Liver (tissue), 9 donors: Measurements from ENCODE around the gene CACNA1C. TPM values are rescaled to one million over a fixed set of nuclear protein-coding genes. Genes with fewer than 3 reads are reported as not detected.

Experiments used
- DNase-seq: peaks from one replicate; pipeline ENCODE4 v3.0.0-alpha.2; 2017; ENCODE audit warnings: low spot score
- H3K27ac ChIP-seq, 2 donors: one replicate each; pipeline ENCODE4 v1.7.0; 2013; ENCODE audit warnings: inconsistent platforms in 2 of 2, low read length in 2 of 2, control low read depth in 1 of 2, low read depth in 1 of 2, mild to moderate bottlenecking in 1 of 2
- H3K27me3 ChIP-seq, 4 donors: one replicate each; pipeline versions ENCODE4 v1.6.1 to v1.7.0; 2013; ENCODE audit warnings: low read length in 3 of 4, inconsistent platforms in 1 of 4, mild to moderate bottlenecking in 1 of 4, moderate library complexity in 1 of 4; ENCODE audit not compliant: control insufficient read depth in 4 of 4, insufficient read depth in 4 of 4
- H3K36me3 ChIP-seq, 4 donors: one replicate each; pipeline versions ENCODE4 v1.6.1 to v1.7.0; 2013; ENCODE audit warnings: low read length in 3 of 4, mild to moderate bottlenecking in 3 of 4, low read depth in 1 of 4, moderate library complexity in 1 of 4; ENCODE audit not compliant: control insufficient read depth in 4 of 4, insufficient read depth in 3 of 4
- H3K4me1 ChIP-seq, 4 donors: one replicate each; pipeline versions ENCODE4 v1.6.1 to v1.7.0; 2013; ENCODE audit warnings: low read length in 3 of 4, mild to moderate bottlenecking in 3 of 4, moderate library complexity in 1 of 4; ENCODE audit not compliant: control insufficient read depth in 4 of 4, insufficient read depth in 4 of 4
- H3K4me3 ChIP-seq, 3 donors: one replicate each; pipeline versions ENCODE4 v1.6.1 to v1.7.0; 2013; ENCODE audit warnings: low read length in 3 of 3, control low read depth in 1 of 3, low read depth in 1 of 3, mild to moderate bottlenecking in 1 of 3
- H3K9ac ChIP-seq, 2 donors: one replicate each; pipeline ENCODE4 v1.7.0; 2013; ENCODE audit warnings: low read length in 2 of 2, mild to moderate bottlenecking in 2 of 2, moderate library complexity in 2 of 2, control low read depth in 1 of 2, low read depth in 1 of 2
- H3K9me3 ChIP-seq, 4 donors: one replicate each; pipeline versions ENCODE4 v1.6.1 to v1.7.0; 2013; ENCODE audit warnings: low read length in 3 of 4; ENCODE audit not compliant: control insufficient read depth in 4 of 4
- ATF3 ChIP-seq: IDR thresholded peaks from 2 replicates; pipeline ENCODE4 v1.6.1; 2016; ENCODE audit warnings: antibody characterized with exemption
- EGR1 ChIP-seq, 2 donors: IDR thresholded peaks; 2 replicates each; pipeline ENCODE4 v1.6.1; 2016 to 2018; ENCODE audit warnings: antibody characterized with exemption in 2 of 2, low read depth in 2 of 2
- FOXA1 ChIP-seq: IDR thresholded peaks from 2 replicates; pipeline ENCODE4 v1.6.1; 2016; ENCODE audit warnings: antibody characterized with exemption
- FOXA2 ChIP-seq: IDR thresholded peaks from 2 replicates; pipeline ENCODE4 v1.6.1; 2016; ENCODE audit warnings: antibody characterized with exemption
- GABPA ChIP-seq, 2 donors: IDR thresholded peaks in 1 of 2; conservative IDR thresholded peaks in 1 of 2; 2 replicates each; pipeline ENCODE4 v1.6.1; 2016; ENCODE audit warnings: antibody characterized with exemption in 2 of 2, mild to moderate bottlenecking in 1 of 2, moderate library complexity in 1 of 2
- HNF4A ChIP-seq, 2 donors: conservative IDR thresholded peaks; 2 replicates each; pipeline ENCODE4 v1.6.1; 2016; ENCODE audit warnings: antibody characterized with exemption in 2 of 2, mild to moderate bottlenecking in 2 of 2
- HNF4G ChIP-seq: IDR thresholded peaks from 2 replicates; pipeline ENCODE4 v1.6.1; 2016; ENCODE audit warnings: antibody characterized with exemption
- JUND ChIP-seq, 2 donors: IDR thresholded peaks; 2 replicates each; pipeline ENCODE4 v1.6.1; 2016; ENCODE audit warnings: antibody characterized with exemption in 2 of 2
- MAX ChIP-seq: IDR thresholded peaks from 2 replicates; pipeline ENCODE4 v1.6.1; 2016; ENCODE audit warnings: antibody characterized with exemption
- NR2F2 ChIP-seq: IDR thresholded peaks from 2 replicates; pipeline ENCODE4 v1.6.1; 2016; ENCODE audit warnings: antibody characterized with exemption
- RAD21 ChIP-seq, 2 donors: IDR thresholded peaks; 2 replicates each; pipeline ENCODE4 v1.6.1; 2016; ENCODE audit warnings: antibody characterized with exemption in 2 of 2, mild to moderate bottlenecking in 2 of 2
- REST ChIP-seq: IDR thresholded peaks from 2 replicates; pipeline ENCODE4 v1.6.1; 2016; ENCODE audit warnings: antibody characterized with exemption, mild to moderate bottlenecking
- RXRA ChIP-seq, 2 donors: IDR thresholded peaks; 2 replicates each; pipeline ENCODE4 v1.6.1; 2017 to 2018; ENCODE audit warnings: antibody characterized with exemption in 2 of 2, mild to moderate bottlenecking in 1 of 2
- SP1 ChIP-seq: IDR thresholded peaks from 2 replicates; pipeline ENCODE4 v1.6.1; 2018; ENCODE audit warnings: antibody characterized with exemption, mild to moderate bottlenecking
- TAF1 ChIP-seq: conservative IDR thresholded peaks from 2 replicates; pipeline ENCODE4 v1.6.1; 2016; ENCODE audit warnings: antibody characterized with exemption, mild to moderate bottlenecking
- YY1 ChIP-seq: IDR thresholded peaks from 2 replicates; pipeline ENCODE4 v1.6.1; 2016; ENCODE audit warnings: antibody characterized with exemption, mild to moderate bottlenecking
- ZBTB33 ChIP-seq: IDR thresholded peaks from 2 replicates; pipeline ENCODE4 v1.6.1; 2016; ENCODE audit warnings: antibody characterized with exemption
- WGBS: extraction: QIAGEN DNeasy Blood & Tissue Kit; methylation state at CpG from one replicate; pipeline ENCODE4 v1.1.7; 2013; 5-methylcytosine and 5-hydroxymethylcytosine counted together
- polyA plus RNA-seq, 2 donors: library from polyadenylated mRNA; stranded (reverse) in 1 of 2; unstranded in 1 of 2; fragments of 200-250 nt in 1 of 2; fragments of >200 nt in 1 of 2; fragmentation: Nextera tagmentation in 1 of 2; extraction: Ambion mirVana in 1 of 2; gene quantifications; one replicate each; pipeline versions ENCODE4 v1.2.1 to v1.2.3, GENCODE V29; 2013 to 2015
- total RNA-seq, 2 donors: library from RNA; depleted of rRNA; stranded (reverse); fragments of >200 nt; gene quantifications; one replicate each; pipeline ENCODE4 v1.2.3, GENCODE V29; 2014
- TF ChIP-seq, protein P1 (sequence below): fragments of 150-350 bp; IDR thresholded peaks from 2 replicates; pipeline ENCODE4 v1.5.1; 2017; ENCODE audit warnings: improper control_type of control experiment, low read depth, low read length; ENCODE audit not compliant: missing input control
- donor health status: healthy.
- donor health status: healthy.
- donor health status: healthy.
- donor health status: healthy.
- donor health status: healthy.

The CACNA1C gene
- total and polyA plus RNA-seq, 4 donors = 0.23 to 1.9 (median 0.41) TPM

- H3K4me1 ChIP-seq = peaks cover 6 to 10% (median 6%) of the 10 kb centered on the region in 4 donors
- H3K27me3 ChIP-seq = peaks cover 3 to 23% (median 6%) of the 10 kb centered on the region in 4 donors
- 68% methylated on average over 8 of the region's 8 CpGs for WGBS
- H3K36me3 ChIP-seq = no peaks in the 10 kb centered on the region
- no peak overlapping the region for H3K4me3 ChIP-seq
- no peak overlapping the region for H3K27ac ChIP-seq
- DNase-seq = no peak
- H3K9me3 ChIP-seq = no peaks in the 10 kb centered on the region
- no peak overlapping the region for H3K9ac ChIP-seq
- no peak for TF ChIP-seq REST
- no peak for TF ChIP-seq YY1
- no peak for TF ChIP-seq FOXA2
- no peak for TF ChIP-seq GABPA (IDR thresholded peaks at IDR 0.05 in 1 of 2, conservative IDR thresholded peaks at IDR 0.05 in 1 of 2)
- TF ChIP-seq NR2F2 = no peak
- TF ChIP-seq HNF4A (conservative IDR thresholded peaks at IDR 0.05) = no peak
- no peak for TF ChIP-seq ATF3
- TF ChIP-seq, protein P1, sequence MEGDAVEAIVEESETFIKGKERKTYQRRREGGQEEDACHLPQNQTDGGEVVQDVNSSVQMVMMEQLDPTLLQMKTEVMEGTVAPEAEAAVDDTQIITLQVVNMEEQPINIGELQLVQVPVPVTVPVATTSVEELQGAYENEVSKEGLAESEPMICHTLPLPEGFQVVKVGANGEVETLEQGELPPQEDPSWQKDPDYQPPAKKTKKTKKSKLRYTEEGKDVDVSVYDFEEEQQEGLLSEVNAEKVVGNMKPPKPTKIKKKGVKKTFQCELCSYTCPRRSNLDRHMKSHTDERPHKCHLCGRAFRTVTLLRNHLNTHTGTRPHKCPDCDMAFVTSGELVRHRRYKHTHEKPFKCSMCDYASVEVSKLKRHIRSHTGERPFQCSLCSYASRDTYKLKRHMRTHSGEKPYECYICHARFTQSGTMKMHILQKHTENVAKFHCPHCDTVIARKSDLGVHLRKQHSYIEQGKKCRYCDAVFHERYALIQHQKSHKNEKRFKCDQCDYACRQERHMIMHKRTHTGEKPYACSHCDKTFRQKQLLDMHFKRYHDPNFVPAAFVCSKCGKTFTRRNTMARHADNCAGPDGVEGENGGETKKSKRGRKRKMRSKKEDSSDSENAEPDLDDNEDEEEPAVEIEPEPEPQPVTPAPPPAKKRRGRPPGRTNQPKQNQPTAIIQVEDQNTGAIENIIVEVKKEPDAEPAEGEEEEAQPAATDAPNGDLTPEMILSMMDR = no peak
- TF ChIP-seq RXRA (IDR thresholded peaks at IDR 0.05) = no peak
- TF ChIP-seq EGR1 (IDR thresholded peaks at IDR 0.05; ENCODE audit: low read depth in 2 of 2) = no peak
- no peak for TF ChIP-seq TAF1
- TF ChIP-seq RAD21 (IDR thresholded peaks at IDR 0.05) = no peak
- no peak for TF ChIP-seq SP1
- no peak for TF ChIP-seq FOXA1
- TF ChIP-seq HNF4G = no peak
- no peak for TF ChIP-seq MAX
- no peak for TF ChIP-seq JUND (IDR thresholded peaks at IDR 0.05)
Measured at GRCh38 chr12:2057795-2058408, 5.1 kb downstream of the CACNA1C start.

GRCh38 chr12:2058837-2059236 lies 6.0 kb downstream of the CACNA1C start:
- no peak for DNase-seq
- no peak for TF ChIP-seq JUND (IDR thresholded peaks at IDR 0.05)
- TF ChIP-seq, protein P1 = no peak
- no peak for TF ChIP-seq ATF3
- TF ChIP-seq EGR1 (IDR thresholded peaks at IDR 0.05; ENCODE audit: low read depth in 2 of 2) = no peak
- TF ChIP-seq TAF1 = no peak
- TF ChIP-seq SP1 = no peak
- TF ChIP-seq FOXA2 = no peak
- no peak for TF ChIP-seq YY1
- no peak for TF ChIP-seq ZBTB33
- no peak for TF ChIP-seq FOXA1
- TF ChIP-seq MAX = no peak
- TF ChIP-seq HNF4A (conservative IDR thresholded peaks at IDR 0.05) = no peak
- TF ChIP-seq RXRA (IDR thresholded peaks at IDR 0.05) = no peak
- TF ChIP-seq NR2F2 = no peak
- TF ChIP-seq RAD21 (IDR thresholded peaks at IDR 0.05) = no peak
- Histone ChIP-seq H3K4me1 (peaks cover 0 to 2% (median 0%) of the 10 kb centered on the region in 4 donors), H3K36me3 (no peaks in the 10 kb centered on the region), H3K27ac (no peak overlapping the region), H3K27me3 (peaks cover 0 to 23% (median 4%) of the 10 kb centered on the region in 4 donors), H3K4me3 (no peak overlapping the region), H3K9me3 (no peaks in the 10 kb centered on the region), H3K9ac (no peak overlapping the region)
- 68% methylated on average over 6 of the region's 6 CpGs for WGBS
